Neural cell (in vitro differentiated cells): ENCODE results near the gene PIGL. TPM values are rescaled to one million over a fixed set of nuclear protein-coding genes. Genes with fewer than 3 reads are reported as not detected.

ENCODE experiments used
- H2AFZ ChIP-seq: fragments of 200-600, 300-800 bp; sonication (generic), shearing (Covaris generic); 2 replicates; pipeline ENCODE4 v1.6.0; 2014; ENCODE audit warnings: low read depth, mild to moderate bottlenecking, antibody characterized with exemption, low read length, moderate library complexity
- H3F3A ChIP-seq: fragments of 200-600 bp; shearing (Covaris generic); 2 replicates; pipeline ENCODE4 v1.6.1; 2016; ENCODE audit warnings: mild to moderate bottlenecking, moderate library complexity, mixed read lengths, antibody characterized with exemption, low read length; ENCODE audit not compliant: insufficient read depth, poor library complexity, severe bottlenecking
- H3K27ac ChIP-seq: fragments of 200-600, 300-800 bp; sonication (generic), shearing (Covaris generic); 2 replicates; pipeline ENCODE4 v1.5.1; 2014; ENCODE audit warnings: mild to moderate bottlenecking, low read length, moderate library complexity
- H3K27me3 ChIP-seq: fragments of 300-800, 200-600 bp; sonication (generic), shearing (Covaris generic); 2 replicates; pipeline ENCODE4 v1.6.0; 2014; ENCODE audit warnings: mild to moderate bottlenecking, low read depth, low read length, moderate library complexity; ENCODE audit not compliant: insufficient read depth
- H3K36me3 ChIP-seq: fragments of 300-800, 200-600 bp; sonication (generic), shearing (Covaris generic); 2 replicates; pipeline ENCODE4 v1.5.1; 2014; ENCODE audit warnings: mild to moderate bottlenecking, antibody characterized with exemption, low read length, moderate library complexity; ENCODE audit not compliant: insufficient read depth
- H3K4me2 ChIP-seq: fragments of 300-800, 200-600 bp; sonication (generic), shearing (Covaris generic); 2 replicates; pipeline ENCODE4 v1.6.0; 2014; ENCODE audit warnings: mild to moderate bottlenecking, low read length
- H3K4me3 ChIP-seq: fragments of 300-800, 200-600 bp; sonication (generic), shearing (Covaris generic); 2 replicates; pipeline ENCODE4 v1.5.1; 2014; ENCODE audit warnings: mild to moderate bottlenecking, low read length, moderate library complexity
- H3K79me2 ChIP-seq: fragments of 200-600 bp; shearing (Covaris generic); replicated peaks from 2 replicates; pipeline ENCODE4 v1.6.0; 2014; ENCODE audit warnings: mild to moderate bottlenecking, low read length, moderate library complexity; ENCODE audit not compliant: insufficient read depth
- H3K9ac ChIP-seq: fragments of 300-800, 200-600 bp; sonication (generic), shearing (Covaris generic); 2 replicates; pipeline ENCODE4 v1.6.1; 2016; ENCODE audit warnings: mild to moderate bottlenecking, low read length, mixed read lengths
- H3K9me2 ChIP-seq: fragments of 200-600 bp; shearing (Covaris generic); 2 replicates; pipeline ENCODE4 v1.6.1; 2016; ENCODE audit warnings: mild to moderate bottlenecking, low read length, mixed read lengths; ENCODE audit not compliant: insufficient read depth
- H3K9me3 ChIP-seq: fragments of 200-600, 300-800 bp; sonication (generic), shearing (Covaris generic); 2 replicates; pipeline ENCODE4 v1.6.1; 2016; ENCODE audit warnings: mild to moderate bottlenecking, mixed run types, low read length, moderate library complexity, mixed read lengths
- H4K20me1 ChIP-seq: fragments of 200-600 bp; shearing (Covaris generic); 2 replicates; pipeline ENCODE4 v1.6.1; 2016; ENCODE audit warnings: mild to moderate bottlenecking, mixed run types; ENCODE audit not compliant: insufficient read depth
- EP300 ChIP-seq: fragments of 450-650 bp; conservative IDR thresholded peaks from 2 replicates; pipeline ENCODE4 v1.6.1; 2014; ENCODE audit warnings: antibody characterized with exemption, mild to moderate bottlenecking, moderate library complexity; ENCODE audit not compliant: poor library complexity, severe bottlenecking
- EZH2 ChIP-seq: fragments of 200-600, 300-800 bp; shearing (Covaris generic), sonication (generic); IDR thresholded peaks from 2 replicates; pipeline ENCODE4 v1.6.1; 2014; ENCODE audit warnings: antibody characterized with exemption, low read length, borderline replicate concordance, mild to moderate bottlenecking; ENCODE audit not compliant: insufficient read depth, poor library complexity, severe bottlenecking
- MXI1 ChIP-seq: fragments of 450-650 bp; conservative IDR thresholded peaks from 2 replicates; pipeline ENCODE4 v1.6.1; 2014; ENCODE audit warnings: antibody characterized with exemption, mild to moderate bottlenecking; ENCODE audit not compliant: poor library complexity, severe bottlenecking
- POLR2AphosphoS5 ChIP-seq: IDR thresholded peaks from 2 replicates; pipeline ENCODE4 v1.6.1; 2012
- RAD21 ChIP-seq: fragments of 450-650 bp; conservative IDR thresholded peaks from 2 replicates; pipeline ENCODE4 v1.6.1; 2014; ENCODE audit warnings: antibody characterized with exemption, mild to moderate bottlenecking, moderate library complexity
- SMC3 ChIP-seq: fragments of 450-650 bp; conservative IDR thresholded peaks from 2 replicates; pipeline ENCODE4 v1.6.1; 2014; ENCODE audit warnings: antibody characterized with exemption, mild to moderate bottlenecking, moderate library complexity; ENCODE audit not compliant: poor library complexity
- TAF1 ChIP-seq: IDR thresholded peaks from 2 replicates; pipeline ENCODE4 v1.6.1; 2012; ENCODE audit warnings: low read depth
- polyA plus RNA-seq: library from polyadenylated mRNA; depleted of rRNA; stranded (reverse); fragments of >200 nt; gene quantifications from 2 replicates; pipeline ENCODE4 v1.2.3, GENCODE V29; 2014
- TF ChIP-seq, protein P1 (sequence below): IDR thresholded peaks from 2 replicates; pipeline ENCODE4 v1.6.1; 2012; ENCODE audit warnings: borderline replicate concordance
- TF ChIP-seq, protein P2 (sequence below): fragments of 450-650 bp; IDR thresholded peaks from 2 replicates; pipeline ENCODE4 v1.5.1; 2014; ENCODE audit warnings: antibody characterized with exemption, mild to moderate bottlenecking, moderate library complexity; ENCODE audit not compliant: poor library complexity, severe bottlenecking

Gene PIGL
- polyA plus RNA-seq, 1 donor from 2014 or later: 75.5 TPM

DNA sequence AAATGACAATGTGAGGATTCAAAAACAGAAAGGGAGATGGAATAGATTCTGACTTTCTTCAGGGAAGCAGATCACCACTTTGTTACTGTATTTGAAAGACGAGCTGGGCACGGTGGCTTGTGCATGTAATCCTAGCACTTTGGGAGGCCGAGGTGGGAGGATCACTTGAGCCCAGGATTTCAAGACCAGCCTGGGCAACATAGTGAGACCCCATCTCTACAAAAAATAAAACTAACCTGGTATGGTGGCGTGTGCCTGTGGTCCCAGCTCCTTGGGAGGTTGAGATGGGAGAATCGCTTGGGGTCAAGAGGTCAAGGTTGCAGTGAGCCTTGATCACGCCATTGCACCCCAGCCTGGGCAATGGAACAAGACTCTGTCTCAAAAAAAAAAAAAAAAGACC lies 34.0 kb downstream of the PIGL start:
- Histone ChIP-seq H2AFZ (no peak overlapping the region), H3K79me2 (no peaks in the 10 kb centered on the region), H3K4me3 (no peak overlapping the region), H3K9me2 (no peaks in the 10 kb centered on the region), H3K27ac (no peak overlapping the region), H3K36me3 (no peaks in the 10 kb centered on the region), H3F3A (no peaks in the 10 kb centered on the region), H3K9me3 (no peaks in the 10 kb centered on the region), H3K9ac (no peak overlapping the region), H3K4me2 (no peak overlapping the region), H4K20me1 (no peaks in the 10 kb centered on the region), H3K27me3 (no peaks in the 10 kb centered on the region)
- TF ChIP-seq POLR2AphosphoS5 (no peak), RAD21 (no peak), EZH2 (no peak), MXI1 (no peak), TAF1 (no peak), SMC3 (no peak), EP300 (no peak)
- TF ChIP-seq, protein P1, sequence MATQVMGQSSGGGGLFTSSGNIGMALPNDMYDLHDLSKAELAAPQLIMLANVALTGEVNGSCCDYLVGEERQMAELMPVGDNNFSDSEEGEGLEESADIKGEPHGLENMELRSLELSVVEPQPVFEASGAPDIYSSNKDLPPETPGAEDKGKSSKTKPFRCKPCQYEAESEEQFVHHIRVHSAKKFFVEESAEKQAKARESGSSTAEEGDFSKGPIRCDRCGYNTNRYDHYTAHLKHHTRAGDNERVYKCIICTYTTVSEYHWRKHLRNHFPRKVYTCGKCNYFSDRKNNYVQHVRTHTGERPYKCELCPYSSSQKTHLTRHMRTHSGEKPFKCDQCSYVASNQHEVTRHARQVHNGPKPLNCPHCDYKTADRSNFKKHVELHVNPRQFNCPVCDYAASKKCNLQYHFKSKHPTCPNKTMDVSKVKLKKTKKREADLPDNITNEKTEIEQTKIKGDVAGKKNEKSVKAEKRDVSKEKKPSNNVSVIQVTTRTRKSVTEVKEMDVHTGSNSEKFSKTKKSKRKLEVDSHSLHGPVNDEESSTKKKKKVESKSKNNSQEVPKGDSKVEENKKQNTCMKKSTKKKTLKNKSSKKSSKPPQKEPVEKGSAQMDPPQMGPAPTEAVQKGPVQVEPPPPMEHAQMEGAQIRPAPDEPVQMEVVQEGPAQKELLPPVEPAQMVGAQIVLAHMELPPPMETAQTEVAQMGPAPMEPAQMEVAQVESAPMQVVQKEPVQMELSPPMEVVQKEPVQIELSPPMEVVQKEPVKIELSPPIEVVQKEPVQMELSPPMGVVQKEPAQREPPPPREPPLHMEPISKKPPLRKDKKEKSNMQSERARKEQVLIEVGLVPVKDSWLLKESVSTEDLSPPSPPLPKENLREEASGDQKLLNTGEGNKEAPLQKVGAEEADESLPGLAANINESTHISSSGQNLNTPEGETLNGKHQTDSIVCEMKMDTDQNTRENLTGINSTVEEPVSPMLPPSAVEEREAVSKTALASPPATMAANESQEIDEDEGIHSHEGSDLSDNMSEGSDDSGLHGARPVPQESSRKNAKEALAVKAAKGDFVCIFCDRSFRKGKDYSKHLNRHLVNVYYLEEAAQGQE: no peak
- TF ChIP-seq, protein P2, sequence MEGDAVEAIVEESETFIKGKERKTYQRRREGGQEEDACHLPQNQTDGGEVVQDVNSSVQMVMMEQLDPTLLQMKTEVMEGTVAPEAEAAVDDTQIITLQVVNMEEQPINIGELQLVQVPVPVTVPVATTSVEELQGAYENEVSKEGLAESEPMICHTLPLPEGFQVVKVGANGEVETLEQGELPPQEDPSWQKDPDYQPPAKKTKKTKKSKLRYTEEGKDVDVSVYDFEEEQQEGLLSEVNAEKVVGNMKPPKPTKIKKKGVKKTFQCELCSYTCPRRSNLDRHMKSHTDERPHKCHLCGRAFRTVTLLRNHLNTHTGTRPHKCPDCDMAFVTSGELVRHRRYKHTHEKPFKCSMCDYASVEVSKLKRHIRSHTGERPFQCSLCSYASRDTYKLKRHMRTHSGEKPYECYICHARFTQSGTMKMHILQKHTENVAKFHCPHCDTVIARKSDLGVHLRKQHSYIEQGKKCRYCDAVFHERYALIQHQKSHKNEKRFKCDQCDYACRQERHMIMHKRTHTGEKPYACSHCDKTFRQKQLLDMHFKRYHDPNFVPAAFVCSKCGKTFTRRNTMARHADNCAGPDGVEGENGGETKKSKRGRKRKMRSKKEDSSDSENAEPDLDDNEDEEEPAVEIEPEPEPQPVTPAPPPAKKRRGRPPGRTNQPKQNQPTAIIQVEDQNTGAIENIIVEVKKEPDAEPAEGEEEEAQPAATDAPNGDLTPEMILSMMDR: no peak

DNA sequence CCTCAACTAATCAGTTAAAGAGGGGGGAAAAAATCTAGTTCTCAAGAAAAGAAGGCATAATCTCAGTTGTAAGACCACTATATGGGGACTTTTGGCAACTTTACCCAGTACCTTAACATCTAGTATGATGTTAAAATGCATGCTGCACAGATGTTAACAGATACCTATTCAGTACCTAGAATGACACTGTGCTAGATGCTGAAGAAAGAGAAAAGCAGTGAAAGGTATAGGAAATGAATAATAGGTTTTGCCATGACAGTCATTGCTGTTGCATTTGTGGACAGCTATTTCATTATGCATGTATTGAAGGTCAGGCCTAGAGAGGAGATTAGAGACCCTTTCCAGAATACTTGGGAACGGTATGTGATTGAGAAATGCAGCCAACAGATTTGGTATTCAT lies 34.5 kb downstream of the PIGL start:
- H2AFZ ChIP-seq: no peak overlapping the region
- H3F3A ChIP-seq: no peaks in the 10 kb centered on the region
- H3K9ac ChIP-seq: no peak overlapping the region
- no peaks in the 10 kb centered on the region for H3K9me2 ChIP-seq
- no peak overlapping the region for H3K4me3 ChIP-seq
- H3K36me3 ChIP-seq: no peaks in the 10 kb centered on the region
- H3K9me3 ChIP-seq: no peaks in the 10 kb centered on the region
- H3K4me2 ChIP-seq: no peak overlapping the region
- no peak overlapping the region for H3K27ac ChIP-seq
- no peaks in the 10 kb centered on the region for H4K20me1 ChIP-seq
- TF ChIP-seq, protein P2: no peak
- TF ChIP-seq, protein P1: no peak
- TF ChIP-seq EP300: no peak
- TF ChIP-seq TAF1: no peak
- no peak for TF ChIP-seq SMC3
- no peak for TF ChIP-seq EZH2
- TF ChIP-seq RAD21: no peak
- no peak for TF ChIP-seq MXI1
- TF ChIP-seq POLR2AphosphoS5: no peak
- no peaks in the 10 kb centered on the region for H3K27me3 ChIP-seq
- no peaks in the 10 kb centered on the region for H3K79me2 ChIP-seq
